Measurements from ENCODE around the gene DDX11.

DNA sequence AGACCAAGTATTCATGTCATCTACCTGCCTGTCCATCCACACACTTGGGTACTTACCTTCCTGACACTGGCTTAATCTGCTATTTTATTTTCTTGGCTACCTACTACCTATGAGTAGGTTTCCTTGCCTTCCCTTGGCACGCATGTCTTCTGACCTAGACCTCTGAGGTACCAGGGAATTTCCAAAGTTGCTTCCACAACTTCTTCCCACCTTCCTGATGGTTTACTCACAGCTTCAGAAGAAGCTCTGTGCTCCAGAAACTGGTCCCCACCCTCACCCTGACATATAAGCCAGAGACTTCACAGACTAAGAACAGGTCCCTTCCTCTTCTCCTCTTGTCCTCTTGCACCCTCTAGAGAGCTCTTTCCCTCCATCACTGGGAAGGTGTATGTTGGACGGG lies 35.7 kb upstream of the DDX11 start:
- no peak for TF ChIP-seq POLR2A (IDR thresholded peaks at IDR 0.05; ENCODE audit: low read depth, low read length)
- no peak for TF ChIP-seq CTCF (conservative IDR thresholded peaks at IDR 0.05; ENCODE audit: low read depth, low read length)
- TF ChIP-seq CEBPB (IDR thresholded peaks at IDR 0.05; ENCODE audit: low read depth, low read length): no peak
- TF ChIP-seq FOS (IDR thresholded peaks at IDR 0.05; ENCODE audit: low read depth, low read length): no peak
- TF ChIP-seq RFX5 (IDR thresholded peaks at IDR 0.05; ENCODE audit: low read depth, low read length): no peak
- TF ChIP-seq USF2 (IDR thresholded peaks at IDR 0.05; ENCODE audit: low read depth, low read length): no peak
- TF ChIP-seq RCOR1 (IDR thresholded peaks at IDR 0.05; ENCODE audit: insufficient replicate concordance, low read length): no peak
- TF ChIP-seq MXI1 (IDR thresholded peaks at IDR 0.05; ENCODE audit: borderline replicate concordance, low read depth, low read length): no peak
- no peak for TF ChIP-seq MAFK (IDR thresholded peaks at IDR 0.05; ENCODE audit: low read depth, low read length)
- no peak for TF ChIP-seq RAD21 (IDR thresholded peaks at IDR 0.05; ENCODE audit: low read length)
- no peak for TF ChIP-seq CHD1 (IDR thresholded peaks at IDR 0.05; ENCODE audit: low read depth, low read length)
- no peak for TF ChIP-seq SMC3 (IDR thresholded peaks at IDR 0.05; ENCODE audit: low read depth, low read length)

Measured in IMR-90 (cell line).